ENCODE measurements around the gene TANC1. TPM values are rescaled to one million over a fixed set of nuclear protein-coding genes. Genes with fewer than 3 reads are reported as not detected.

TANC1 gene
- total and polyA plus RNA-seq, 7 donors: 3.6 to 74.5 (median 47.0) TPM

DNA sequence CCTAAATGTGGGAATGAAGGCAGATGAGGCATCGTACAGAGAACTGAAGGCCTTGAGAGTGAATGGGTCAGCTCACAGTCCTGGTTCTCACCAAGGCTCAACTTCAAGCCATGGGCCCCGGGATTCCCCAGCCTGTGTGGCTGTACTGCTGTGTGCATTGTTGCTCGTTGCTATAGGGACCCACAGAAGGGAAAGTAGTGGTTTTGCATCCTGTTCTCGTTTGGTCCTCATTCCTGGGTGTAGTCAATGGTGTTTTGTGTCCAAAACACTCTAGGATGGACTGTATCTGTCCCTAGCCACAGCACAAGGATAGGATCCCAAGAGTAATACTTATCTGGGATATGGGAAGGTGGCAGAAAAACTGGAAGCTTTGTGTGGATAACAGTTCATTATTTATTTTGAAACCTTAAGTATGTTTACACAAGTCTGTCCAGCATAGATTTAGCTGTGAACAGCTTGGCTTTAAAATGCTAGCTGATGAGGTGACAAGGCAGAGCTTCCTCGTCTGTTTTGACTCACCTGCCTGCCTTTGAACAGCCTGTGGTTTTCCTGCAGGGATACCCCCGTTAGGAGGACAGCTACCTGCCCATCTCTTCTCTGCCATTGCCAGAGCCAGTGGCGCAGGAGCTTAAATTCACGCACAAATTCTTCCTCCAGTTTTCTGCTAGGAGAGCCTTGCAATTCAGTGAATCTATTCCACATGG, 233.1 kb downstream of the TANC1 start:
- no peak overlapping the region for H3K4me3 ChIP-seq
- H3K27ac ChIP-seq: peak overlapping the region in 3 of 4 donors; percentile 24 to 78 (median 71)
- no peak for DNase-seq
- peaks cover 0 to 52% (median 32%) of the 10 kb centered on the region in 4 donors for H3K4me1 ChIP-seq
- 58 to 70% methylated on average over 8 of the region's 8 CpGs for WGBS, 2 donors
- H3K27me3 ChIP-seq: no peaks in the 10 kb centered on the region
- peaks cover 3 to 45% (median 8%) of the 10 kb centered on the region in 4 donors for H3K36me3 ChIP-seq
- H3K9me3 ChIP-seq: no peaks in the 10 kb centered on the region
- TF ChIP-seq EP300 (IDR thresholded peaks at IDR 0.05) (no peak), POLR2AphosphoS5 (IDR thresholded peaks at IDR 0.05) (no peak), POLR2A (IDR thresholded peaks at IDR 0.05) (no peak)
- TF ChIP-seq, protein P1, sequence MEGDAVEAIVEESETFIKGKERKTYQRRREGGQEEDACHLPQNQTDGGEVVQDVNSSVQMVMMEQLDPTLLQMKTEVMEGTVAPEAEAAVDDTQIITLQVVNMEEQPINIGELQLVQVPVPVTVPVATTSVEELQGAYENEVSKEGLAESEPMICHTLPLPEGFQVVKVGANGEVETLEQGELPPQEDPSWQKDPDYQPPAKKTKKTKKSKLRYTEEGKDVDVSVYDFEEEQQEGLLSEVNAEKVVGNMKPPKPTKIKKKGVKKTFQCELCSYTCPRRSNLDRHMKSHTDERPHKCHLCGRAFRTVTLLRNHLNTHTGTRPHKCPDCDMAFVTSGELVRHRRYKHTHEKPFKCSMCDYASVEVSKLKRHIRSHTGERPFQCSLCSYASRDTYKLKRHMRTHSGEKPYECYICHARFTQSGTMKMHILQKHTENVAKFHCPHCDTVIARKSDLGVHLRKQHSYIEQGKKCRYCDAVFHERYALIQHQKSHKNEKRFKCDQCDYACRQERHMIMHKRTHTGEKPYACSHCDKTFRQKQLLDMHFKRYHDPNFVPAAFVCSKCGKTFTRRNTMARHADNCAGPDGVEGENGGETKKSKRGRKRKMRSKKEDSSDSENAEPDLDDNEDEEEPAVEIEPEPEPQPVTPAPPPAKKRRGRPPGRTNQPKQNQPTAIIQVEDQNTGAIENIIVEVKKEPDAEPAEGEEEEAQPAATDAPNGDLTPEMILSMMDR (IDR thresholded peaks at IDR 0.05): no peak
- intact Hi-C loops (cut with DNase I): no loop called here

DNA sequence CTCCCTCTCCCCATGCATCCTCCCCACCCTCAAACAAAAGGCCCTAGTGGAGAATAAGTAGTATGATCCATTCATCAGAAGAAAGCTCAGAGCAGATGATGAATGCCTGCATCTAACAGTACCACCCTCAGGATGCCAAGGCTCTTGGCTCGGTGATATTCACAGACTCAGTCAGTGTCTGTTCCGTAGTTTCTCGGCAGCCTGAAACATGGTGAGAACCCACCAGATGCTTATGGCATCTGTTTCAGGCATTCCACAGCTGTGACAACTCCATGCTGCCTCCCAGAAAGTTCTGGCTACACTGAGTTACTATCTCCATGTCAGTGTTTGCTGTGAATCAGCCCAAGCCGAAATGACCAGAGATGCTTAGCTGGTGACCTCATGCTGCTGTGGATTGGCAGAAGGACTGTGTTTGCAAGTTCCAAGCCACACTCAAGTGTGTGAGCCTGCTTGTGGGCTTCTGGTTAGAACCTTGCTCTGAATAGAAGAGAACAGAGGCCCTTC, 234.2 kb downstream of the TANC1 start:
- peaks cover 0 to 34% (median 5%) of the 10 kb centered on the region in 4 donors for H3K36me3 ChIP-seq

DNA sequence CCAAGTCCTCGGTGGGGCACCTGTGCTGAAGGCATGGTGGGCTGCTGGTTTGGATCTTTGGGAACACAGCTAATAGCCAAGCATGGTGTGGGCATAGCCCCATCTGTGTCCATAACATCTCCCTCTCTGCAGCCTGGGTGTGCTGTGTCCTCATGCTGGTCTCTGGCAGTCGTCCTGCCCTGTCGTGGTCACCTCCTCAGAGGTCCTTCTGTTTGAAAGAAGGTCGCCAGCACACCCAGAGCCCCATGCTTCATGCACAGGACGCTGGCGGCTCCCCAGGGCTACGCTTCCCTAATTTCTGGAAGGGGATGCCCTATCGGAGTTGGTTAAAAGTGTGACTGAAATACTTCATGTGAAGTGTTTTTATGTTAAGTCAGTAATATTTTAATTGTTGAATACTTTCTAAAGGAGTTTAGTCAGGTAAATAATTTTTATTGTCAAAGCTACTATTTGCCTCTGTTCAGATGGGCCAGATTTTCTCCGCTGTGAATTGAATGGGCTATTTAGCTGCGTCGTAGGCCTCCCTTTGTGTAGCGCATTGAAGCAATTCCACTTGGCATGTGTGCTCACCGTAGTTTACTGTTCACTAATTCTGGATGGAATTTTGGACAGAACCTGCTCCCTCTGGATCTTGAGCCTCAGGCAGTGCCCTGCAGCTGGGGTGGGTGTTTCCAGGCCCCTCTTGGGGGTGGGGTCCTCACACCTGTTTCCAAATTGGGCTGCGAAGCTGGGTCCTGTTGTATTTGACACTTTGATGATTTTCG, 236.1 kb downstream of the TANC1 start:
- no peak for DNase-seq
- WGBS, 2 donors: 95% methylated on average over 15 of the region's 15 CpGs
- Histone ChIP-seq H3K4me3 (no peak overlapping the region), H3K4me1 (peaks cover 0 to 71% (median 37%) of the 10 kb centered on the region in 4 donors), H3K9me3 (no peaks in the 10 kb centered on the region), H3K27ac (peak overlapping the region in 1 of 4 donors; percentile 78), H3K36me3 (peaks cover 0 to 16% (median 2%) of the 10 kb centered on the region in 4 donors), H3K27me3 (no peaks in the 10 kb centered on the region)
- intact Hi-C loops (cut with DNase I): no loop called here
- TF ChIP-seq POLR2A (IDR thresholded peaks at IDR 0.05) (no peak), EP300 (IDR thresholded peaks at IDR 0.05) (no peak), POLR2AphosphoS5 (IDR thresholded peaks at IDR 0.05) (no peak)
- TF ChIP-seq, protein P1 (IDR thresholded peaks at IDR 0.05): no peak

More for the DNA sequence above, 234.2 kb downstream of the TANC1 start:
- H3K27me3 ChIP-seq: no peaks in the 10 kb centered on the region
- peak overlapping the region in 3 of 4 donors; percentile 24 to 78 (median 71) for H3K27ac ChIP-seq
- intact Hi-C loops (cut with DNase I): no loop called here
- TF ChIP-seq EP300 (IDR thresholded peaks at IDR 0.05) (peak in 1 of 4 donors; percentile 48), POLR2A (IDR thresholded peaks at IDR 0.05) (no peak), POLR2AphosphoS5 (IDR thresholded peaks at IDR 0.05) (peak in 3 of 4 donors; percentile 56 to 65 (median 65))
- TF ChIP-seq, protein P1 (IDR thresholded peaks at IDR 0.05): no peak
- DNase-seq: peak; percentile 81
- H3K4me3 ChIP-seq: no peak overlapping the region
- 73 to 85% methylated on average over 4 of the region's 4 CpGs for WGBS, 2 donors
- no peaks in the 10 kb centered on the region for H3K9me3 ChIP-seq
- H3K4me1 ChIP-seq: peaks cover 0 to 60% (median 32%) of the 10 kb centered on the region in 4 donors

DNA sequence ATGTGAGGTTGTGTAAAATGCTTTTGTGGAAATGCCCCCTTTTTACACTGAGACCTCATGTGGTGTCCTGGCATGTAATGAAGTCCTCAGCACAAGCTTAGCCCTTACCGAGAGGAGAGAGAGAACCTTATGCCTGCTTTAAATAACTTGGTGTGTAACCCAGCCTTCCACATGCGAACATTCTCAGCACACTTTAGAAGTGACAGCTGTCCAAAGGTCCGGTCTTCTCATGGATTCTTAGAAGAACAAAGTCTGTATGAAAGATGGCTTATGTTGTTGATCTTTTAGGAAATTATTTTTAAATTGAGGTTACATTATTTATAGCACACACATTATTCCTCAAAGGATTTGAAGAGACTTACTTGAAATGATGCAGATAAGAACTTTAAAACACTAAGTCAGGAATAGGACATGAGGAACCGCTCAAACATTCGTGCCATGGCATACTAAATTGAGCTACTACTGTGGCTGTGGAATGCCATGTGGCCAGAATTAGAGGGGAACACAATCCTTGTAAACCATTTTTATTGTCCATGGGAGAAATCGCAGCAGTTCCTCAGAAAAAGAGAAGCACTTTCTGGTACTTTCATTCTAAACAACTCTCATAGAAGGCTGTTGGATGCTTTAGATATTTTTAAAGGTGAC, 238.4 kb downstream of the TANC1 start:
- peaks cover 0 to 16% (median 2%) of the 10 kb centered on the region in 4 donors for H3K36me3 ChIP-seq
- H3K9me3 ChIP-seq: no peaks in the 10 kb centered on the region
- DNase-seq: no peak
- H3K27ac ChIP-seq: peak overlapping the region in 2 of 4 donors; percentile 6 to 38
- H3K4me1 ChIP-seq: peaks cover 0 to 64% (median 32%) of the 10 kb centered on the region in 4 donors
- 92 to 95% methylated on average over 6 of the region's 6 CpGs for WGBS, 2 donors
- H3K4me3 ChIP-seq: no peak overlapping the region
- no peaks in the 10 kb centered on the region for H3K27me3 ChIP-seq
- intact Hi-C loops (cut with DNase I): no loop called here
- TF ChIP-seq, protein P1 (IDR thresholded peaks at IDR 0.05): no peak
- no peak for TF ChIP-seq EP300 (IDR thresholded peaks at IDR 0.05)
- TF ChIP-seq POLR2A (IDR thresholded peaks at IDR 0.05): no peak
- TF ChIP-seq POLR2AphosphoS5 (IDR thresholded peaks at IDR 0.05): no peak

Measured in sigmoid colon (tissue), 7 donors.